Cardiac fibroblast (primary cell): ENCODE results near the gene ORM2.

Experiments used
- DNase-seq, 2 donors: peaks; one replicate each; pipeline versions ENCODE4 v3.0.0 to v3.0.0-alpha.2; 2010; ENCODE audit warnings: low read depth in 2 of 2
- H3K4me3 ChIP-seq, 2 donors: replicated peaks in 1 of 2; 1 replicate in 1 of 2; 2 replicates in 1 of 2; pipeline ENCODE4 v1.5.1; 2011; ENCODE audit warnings: low read depth in 2 of 2, low read length in 2 of 2, mild to moderate bottlenecking in 2 of 2, moderate library complexity in 1 of 2
- CTCF ChIP-seq: IDR thresholded peaks from one replicate; pipeline ENCODE4 v1.5.1; 2011; ENCODE audit warnings: low read depth, mild to moderate bottlenecking, low read length, inconsistent platforms

ORM2 gene

DNA sequence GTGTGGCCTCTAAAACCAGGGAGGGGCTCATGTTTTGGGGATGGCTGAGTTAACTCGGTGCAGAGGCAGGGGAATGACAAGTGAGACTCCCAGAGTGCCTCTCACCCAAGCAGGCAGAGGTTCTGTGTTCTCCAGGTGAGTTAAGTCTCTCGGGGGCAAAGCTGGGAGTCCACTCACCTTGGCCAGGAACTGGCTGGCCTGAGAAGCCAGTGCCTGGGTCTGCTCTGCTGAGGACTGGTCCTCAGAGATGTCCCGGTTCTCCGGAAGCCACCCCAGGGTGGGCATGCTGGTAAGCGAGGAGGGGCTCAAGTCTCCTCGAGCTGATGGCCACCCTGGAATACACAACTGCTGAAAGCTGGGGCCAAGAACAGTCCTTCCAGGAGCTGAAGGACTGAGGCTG, 37.7 kb downstream of the ORM2 start:
- TF ChIP-seq CTCF, result no peak
- no peak overlapping the region for H3K4me3 ChIP-seq
- DNase-seq, result no peak

DNA sequence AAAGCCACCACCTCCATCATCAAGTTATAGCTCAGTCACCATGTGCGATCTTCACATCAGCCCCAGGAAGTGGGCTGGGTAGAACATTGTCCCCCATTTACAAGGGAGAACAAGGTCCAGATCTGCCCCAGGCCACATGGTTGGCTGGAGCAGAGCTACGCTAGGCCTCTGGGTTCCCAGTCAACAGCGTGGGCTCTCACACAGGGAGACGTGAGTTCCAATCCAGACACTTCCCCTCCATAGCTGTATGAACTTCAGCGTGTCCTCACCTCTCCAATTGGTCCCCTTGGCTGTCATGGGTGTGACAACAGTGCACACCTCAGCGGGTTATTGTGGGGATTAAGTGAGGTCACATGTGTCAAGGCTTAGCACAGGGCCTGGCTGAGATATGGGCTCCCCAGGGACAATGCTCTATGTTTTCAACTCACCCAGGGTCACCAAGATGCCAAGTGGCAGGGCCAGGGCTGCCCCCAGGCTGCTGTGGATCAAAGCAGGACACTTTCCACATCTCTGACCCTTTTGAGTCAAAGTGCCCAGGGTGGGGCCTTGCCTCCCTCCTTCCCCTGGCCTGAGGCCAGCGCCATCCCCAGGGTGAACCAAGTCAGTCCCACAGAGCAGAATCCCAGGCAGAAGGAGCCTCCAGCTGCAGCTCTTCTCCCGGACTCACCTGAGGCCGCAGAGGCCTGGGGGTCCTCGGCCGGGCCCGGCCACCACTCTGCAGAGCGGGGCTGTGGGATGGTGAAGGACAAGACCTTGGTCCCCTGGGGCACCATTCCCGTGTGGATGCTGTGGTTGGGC, 38.3 kb downstream of the ORM2 start:
- H3K4me3 ChIP-seq, result no peak overlapping the region
- no peak for TF ChIP-seq CTCF
- no peak for DNase-seq

DNA sequence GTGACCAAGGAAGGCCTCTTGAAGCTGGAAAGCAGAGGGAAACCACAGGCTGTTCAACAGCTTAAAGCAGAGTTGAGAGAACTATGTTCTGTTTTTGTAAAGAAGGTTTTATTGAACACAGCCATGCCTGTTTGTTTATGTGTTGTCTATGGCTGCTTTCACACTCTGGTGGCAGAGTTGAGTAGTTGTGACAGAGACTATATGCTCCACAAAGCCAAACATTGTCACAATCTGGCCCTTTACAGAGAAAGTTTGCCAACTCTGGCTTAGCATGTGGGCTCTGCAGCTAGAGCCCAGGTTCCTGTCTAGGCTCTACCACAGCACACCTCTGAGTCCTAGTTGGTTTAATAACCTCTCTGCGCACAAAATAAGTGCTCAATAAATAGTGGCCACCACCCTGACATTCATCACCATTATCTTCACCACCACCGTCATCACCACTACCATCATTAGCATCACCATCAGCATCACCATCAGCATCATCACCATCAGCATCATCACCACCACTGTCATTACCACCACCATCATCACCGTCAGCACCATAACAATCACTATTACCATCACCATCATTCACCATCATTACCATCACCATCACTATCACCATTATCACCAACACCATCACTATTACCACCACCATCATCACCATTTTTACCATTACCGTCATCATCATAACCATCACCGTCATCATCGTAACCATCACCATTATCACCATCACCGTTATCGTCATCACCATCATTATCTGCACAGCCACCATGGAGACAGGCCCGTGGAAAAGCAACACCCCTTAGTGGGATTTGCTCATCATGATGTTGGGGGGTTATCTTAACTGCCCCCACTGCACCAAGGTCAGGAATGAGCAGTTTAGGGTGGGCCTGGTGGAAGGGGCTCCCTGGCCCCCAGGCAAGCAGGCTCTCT, 39.8 kb downstream of the ORM2 start:
- DNase-seq, result no peak
- H3K4me3 ChIP-seq, result no peak overlapping the region
- TF ChIP-seq CTCF, result no peak

DNA sequence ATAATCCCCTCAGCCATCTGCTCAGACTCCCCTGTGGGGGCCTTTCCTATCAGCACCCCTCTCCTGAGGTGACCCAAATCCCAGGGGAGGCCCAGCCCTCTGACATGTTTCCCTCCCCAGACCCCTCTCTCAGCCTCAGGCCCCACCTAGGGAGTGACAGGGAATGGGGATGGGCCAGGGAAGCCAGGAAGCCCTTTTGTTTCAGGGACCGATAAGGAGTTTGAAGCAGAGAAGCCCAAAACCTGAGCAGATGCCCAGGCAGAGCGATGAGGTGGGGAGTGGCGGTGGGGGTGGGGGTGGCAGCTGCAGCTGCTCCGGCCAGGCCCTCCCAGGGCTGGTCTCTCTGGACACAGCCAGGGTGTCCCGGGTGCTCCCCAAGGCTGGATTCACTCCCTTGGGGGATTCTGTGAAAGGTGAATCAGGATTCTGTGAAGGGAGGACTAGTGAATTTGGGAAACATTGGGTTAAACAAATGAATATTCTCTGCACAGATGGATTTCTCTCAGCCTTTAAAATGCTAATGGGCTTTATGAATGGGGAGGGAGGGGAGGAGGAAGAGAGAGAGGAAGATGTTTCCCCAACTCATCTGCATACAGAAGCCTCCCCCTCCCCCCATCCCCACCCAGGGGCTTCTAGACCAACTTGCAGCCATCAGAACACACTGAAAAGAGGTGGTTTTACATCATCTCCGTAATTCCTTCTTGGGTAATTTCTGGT, 40.7 kb downstream of the ORM2 start:
- TF ChIP-seq CTCF, result no peak
- no peak overlapping the region for H3K4me3 ChIP-seq
- DNase-seq, result no peak

DNA sequence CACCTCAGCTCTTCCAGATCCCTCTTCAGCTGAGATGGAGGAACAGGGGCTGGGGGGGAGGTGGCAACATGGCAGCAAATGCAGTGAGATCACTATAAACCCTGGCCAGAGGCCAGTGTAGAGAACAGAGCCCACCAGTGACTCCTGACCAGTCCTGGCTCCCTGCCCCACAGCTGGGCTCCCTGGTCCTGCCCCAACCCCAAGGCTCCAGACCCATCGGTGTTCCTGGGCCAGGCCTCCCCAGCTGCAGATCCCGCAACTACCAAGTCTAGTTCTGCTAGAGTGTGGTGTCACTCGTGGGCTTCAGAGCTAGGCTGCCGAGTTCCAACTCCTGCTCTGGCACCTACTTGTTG, 41.3 kb downstream of the ORM2 start:
- DNase-seq, result no peak
- no peak for TF ChIP-seq CTCF
- no peak overlapping the region for H3K4me3 ChIP-seq

GRCh38 chr9:114371343-114371944, 41.8 kb downstream of the ORM2 start:
- TF ChIP-seq CTCF, result no peak
- H3K4me3 ChIP-seq, result no peak overlapping the region
- no peak for DNase-seq
